GM19438 (cell line): ENCODE results near the gene SVIL.
"Not testable (repeated sequence)": the region's sequence is repeated elsewhere in the genome, so short reads cannot be mapped to it uniquely, and the experiment has no call there.

Experiments
- ATAC-seq: cut with Tn5 transposase; IDR thresholded peaks from one replicate; pipeline ENCODE4 v1.9.1; 2021; ENCODE audit warnings: low read depth; ENCODE audit not compliant: unreplicated experiment

Gene SVIL

DNA sequence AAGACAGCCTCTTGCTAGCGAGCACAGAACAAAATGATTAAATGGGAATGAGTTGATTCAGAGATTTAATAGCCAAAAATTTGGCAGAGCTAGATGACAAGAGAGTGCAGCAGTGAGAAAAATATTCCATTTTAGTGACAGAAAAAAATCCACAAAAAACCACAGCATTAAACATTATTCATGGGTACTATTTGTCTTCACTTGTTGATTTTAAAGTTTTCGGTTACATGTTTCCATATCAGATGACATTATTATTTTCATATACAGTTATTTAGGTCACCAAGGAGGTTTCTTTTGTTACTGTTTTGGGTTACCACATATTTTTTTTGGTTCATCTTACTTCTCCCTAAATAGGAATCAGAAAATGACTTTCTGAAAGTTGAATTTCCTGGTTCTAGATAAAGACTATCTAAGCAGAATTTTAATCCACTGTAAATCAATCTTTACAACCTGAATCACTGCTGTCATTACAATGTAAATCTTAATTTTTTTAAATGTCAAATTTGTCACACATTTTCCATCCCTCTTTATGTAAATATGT lies 87.9 kb downstream of the SVIL start:
- no peak for ATAC-seq

DNA sequence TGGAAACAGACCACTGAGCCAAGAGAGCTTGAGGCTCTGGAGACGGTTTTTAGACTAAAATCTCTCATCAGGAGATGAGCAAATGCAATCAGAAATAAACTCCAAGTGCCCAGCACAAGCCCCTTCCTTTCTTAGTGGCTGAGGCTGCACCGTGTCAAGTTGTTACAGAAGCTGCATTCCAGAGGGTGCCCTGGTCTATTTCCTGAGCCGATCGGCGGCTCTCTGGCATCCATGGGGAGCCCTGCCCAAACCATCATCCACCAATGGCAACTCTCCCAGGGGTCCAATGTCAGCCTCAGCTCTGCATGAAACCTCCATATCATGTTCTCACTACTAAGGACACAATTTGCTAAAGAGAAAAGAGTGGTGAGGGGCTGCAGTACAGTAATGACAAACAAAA lies 89.6 kb downstream of the SVIL start:
- no peak for ATAC-seq

DNA sequence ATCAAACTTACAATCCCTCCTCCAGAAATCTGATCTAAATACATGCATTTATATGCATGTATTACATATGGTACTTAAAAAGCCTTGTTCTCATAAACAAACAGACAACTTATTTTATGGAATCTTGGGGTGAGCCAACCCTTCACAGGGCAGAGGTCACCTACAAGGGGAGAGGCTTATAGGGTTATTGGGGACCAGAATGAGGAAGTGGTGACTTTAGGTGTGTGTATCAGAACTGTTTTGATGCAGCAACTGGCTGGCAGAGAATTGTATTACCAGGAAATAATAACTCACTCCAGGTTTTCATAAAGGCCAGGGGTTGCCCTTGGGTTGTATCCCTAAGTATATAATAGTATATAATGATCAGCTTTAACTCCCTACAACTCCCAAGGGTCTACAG lies 91.1 kb downstream of the SVIL start:
- ATAC-seq = no peak

DNA sequence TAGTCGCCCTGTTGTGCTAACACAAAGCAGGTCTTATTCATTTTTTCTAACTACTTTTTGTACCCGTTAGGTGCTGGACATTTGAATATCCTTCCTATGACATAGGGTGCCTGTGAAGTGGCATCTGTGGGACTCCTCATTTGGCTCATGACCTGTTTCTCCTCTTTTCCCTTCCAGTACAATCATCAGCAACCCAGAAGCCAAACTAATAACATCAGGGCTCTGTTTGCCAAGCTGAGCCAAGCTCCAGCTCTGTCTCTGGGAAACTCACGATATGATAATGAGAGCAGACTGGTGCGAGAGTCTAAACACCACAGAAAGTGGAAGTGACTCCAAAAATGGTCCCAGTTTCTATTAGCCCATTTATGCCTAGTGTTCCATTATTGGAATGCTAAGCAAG lies 92.0 kb downstream of the SVIL start:
- ATAC-seq = no peak

DNA sequence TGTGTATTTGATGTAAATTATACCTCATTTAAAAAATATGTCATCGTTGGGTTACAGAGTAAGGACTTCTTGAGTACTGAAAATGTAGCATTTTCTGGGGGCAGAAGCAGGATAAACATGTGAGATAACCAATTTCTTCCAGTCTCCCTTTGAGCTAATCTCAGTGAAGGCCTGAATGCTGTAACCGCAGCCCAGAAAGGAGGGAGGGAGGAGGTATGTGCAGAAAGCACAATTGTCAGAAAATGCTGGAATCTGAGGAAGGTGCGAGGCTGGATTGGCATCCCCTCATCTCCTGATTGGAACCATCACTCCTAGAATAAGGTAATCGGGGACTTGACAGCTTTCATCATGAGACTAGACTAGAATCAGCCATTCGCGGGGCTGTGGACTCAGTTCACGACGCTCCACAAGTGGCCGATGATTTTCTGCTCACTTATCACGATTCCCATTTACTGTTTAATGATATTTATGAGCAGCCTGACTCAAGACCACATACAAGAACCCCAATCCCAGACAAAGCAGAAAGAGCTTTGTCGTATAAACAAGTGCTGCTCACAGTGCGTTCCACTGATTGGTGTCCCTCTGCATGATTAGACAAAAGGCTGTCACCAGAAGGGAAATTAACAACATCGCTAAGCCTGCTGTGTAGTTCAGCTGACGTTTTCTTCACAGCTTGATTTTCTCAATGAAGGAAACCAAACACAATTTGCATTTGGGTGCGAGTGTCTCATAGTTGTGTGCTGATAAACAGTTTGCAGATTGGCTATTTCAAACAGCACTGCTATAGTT lies 93.2 kb downstream of the SVIL start:
- ATAC-seq = no peak

DNA sequence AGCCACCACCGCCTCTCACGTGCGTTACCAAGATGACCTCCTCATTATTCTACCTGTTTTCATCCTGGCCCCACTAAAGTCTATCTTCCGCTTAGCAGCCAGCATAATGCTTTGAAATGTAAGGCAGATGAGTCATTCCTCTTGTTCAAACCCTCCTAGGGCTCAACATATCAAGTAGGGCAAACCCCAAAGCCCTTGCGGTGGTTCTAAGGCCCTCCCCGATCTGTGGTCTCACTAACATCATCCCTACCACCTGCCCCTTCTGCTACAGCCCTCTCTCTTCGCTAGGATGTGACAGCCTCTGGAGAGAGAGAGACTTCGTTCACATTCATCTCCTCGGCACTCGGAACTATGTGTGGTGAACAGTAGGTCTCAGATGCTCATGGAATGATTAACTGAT lies 94.8 kb downstream of the SVIL start:
- no peak for ATAC-seq

DNA sequence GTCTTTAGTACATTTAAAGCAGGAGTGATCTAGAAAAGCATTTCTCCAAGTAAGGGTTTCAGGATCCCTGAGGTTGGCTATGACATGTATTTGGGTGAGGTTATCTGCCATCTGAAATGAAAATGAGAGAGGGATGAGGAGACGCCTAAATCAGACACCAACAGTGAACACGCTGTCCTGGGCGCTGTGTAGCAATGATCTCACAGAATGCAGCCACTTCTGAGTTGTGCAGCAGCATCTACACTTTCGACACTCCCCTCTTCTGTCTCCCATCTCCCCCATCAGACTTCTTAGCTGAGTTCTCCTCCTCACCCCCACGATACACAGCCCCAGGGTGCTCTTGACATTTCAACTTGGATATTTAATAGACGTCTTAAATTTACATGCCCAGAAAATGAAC lies 95.4 kb downstream of the SVIL start:
- no peak for ATAC-seq

DNA sequence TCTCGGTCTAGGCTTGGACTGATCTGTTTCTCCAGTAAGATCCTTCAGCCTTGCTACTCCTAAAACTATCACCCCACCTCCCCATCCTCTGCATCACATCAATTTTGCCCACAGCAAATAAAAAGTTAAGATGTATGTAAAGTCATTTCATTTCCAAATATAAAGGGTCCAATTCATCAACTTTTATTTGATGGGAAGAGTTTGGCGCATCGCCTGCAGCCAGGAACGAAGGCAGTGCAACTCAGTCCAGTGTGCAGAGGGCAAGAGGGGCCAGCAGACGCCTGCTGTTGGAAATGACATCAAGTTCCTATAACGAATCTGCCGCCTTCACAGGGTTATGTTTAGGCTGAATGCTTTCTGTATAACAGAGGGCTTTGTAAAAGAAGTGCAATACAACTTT lies 97.0 kb downstream of the SVIL start:
- ATAC-seq = no peak

DNA sequence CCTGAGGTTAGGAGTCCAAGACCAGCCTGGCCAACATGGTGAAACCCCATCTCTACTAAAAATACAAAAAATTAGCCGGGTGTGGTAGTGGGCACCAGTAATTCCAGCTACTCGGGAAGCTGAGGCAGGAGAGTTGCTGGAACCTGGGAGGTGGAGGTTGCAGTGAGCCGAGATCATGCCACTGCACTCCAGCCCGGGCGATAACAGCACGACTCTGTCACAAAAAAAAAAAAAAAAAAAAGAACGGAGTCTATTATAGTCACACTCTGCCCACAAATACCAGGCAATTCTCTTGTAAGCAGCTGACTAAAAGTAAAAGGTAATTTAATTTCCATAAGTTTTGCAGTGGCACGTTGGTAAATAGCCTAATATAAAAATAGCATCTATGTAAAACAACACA lies 98.1 kb downstream of the SVIL start:
- ATAC-seq = not testable (repeated sequence)

DNA sequence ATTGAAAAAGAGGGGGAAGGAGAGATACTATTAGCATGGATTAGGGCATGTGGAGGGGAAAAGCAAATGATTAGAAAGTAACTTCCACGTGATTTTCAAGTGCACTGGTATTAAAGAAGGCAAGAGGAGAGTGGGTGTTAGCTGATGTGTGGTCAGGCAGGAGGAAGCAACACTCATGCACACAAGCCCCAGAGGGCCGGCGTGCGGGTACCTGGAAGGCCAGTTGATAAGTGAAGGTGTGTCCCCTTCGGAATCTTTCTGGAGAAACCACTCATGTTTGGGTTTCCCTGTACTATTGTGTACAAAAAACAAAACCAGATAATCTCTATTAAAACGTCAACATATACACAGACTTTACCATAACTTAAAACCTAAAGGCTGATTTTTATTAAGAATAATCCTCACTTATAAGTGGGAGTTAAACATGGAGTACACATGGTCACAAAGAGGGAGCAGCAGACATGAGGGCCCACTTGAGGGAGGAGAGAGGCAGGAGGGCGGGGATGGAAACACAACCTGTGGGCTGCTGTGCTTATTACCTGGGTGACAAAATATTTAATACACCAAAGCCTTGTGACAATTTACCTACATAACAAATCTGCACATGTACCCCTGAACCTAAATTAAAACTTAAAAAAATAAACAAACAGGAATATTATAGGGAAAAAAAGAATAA lies 98.9 kb downstream of the SVIL start:
- no peak for ATAC-seq

DNA sequence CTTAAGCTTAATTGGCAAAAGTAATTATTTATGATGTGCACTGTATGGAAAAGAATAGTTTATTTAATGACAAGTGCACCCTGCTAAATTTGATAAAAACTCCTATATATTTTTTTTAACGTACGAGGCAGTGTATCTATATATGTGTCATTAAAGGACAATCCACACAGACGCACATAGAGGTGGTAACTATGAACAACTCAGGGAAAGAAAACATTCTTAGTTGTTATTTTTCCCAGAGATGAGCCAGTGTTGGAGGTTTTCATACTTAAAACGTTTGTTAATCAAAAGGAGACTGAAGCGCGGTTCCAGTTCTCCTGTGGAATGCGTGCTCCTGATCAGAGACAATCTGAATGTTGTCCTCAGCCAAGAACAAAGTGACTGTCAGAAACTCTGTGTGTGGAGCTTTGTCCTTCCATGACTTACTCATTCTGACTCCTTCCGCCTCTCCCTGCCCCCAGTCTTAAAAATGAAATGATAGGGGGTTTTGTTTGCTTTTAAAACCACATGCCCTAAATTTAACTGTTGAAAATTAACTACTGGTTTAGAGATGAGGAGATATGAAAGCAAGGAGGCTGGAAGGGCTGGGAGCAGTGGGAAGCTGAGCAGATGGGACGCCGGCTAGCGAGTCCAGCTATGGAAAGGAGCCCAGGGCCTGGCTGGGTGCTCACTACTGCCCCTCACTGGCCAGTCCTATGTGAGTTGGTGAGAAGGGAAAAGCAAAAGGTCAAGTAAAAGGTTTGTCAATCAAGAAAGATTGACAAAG lies 99.6 kb downstream of the SVIL start:
- ATAC-seq = no peak

DNA sequence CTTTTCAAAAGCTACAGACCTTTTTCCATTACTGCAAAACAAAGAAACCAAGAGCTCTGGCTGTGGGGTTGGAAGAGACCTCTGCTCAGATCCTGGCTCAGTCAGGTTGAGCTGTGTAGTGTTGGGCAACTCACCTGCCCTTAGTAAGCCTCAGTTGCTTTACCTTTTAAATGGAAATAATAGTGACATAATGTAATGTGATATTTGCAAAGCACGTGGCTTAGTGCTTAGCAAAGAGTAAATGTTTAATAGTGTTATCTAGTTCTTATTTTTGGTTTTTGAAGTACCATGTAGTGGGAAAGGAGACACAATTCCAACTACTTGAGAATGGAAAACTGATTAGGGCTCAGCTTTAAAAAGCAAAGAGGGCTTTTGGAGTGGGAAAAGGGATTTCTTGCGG lies 100.2 kb downstream of the SVIL start:
- no peak for ATAC-seq

DNA sequence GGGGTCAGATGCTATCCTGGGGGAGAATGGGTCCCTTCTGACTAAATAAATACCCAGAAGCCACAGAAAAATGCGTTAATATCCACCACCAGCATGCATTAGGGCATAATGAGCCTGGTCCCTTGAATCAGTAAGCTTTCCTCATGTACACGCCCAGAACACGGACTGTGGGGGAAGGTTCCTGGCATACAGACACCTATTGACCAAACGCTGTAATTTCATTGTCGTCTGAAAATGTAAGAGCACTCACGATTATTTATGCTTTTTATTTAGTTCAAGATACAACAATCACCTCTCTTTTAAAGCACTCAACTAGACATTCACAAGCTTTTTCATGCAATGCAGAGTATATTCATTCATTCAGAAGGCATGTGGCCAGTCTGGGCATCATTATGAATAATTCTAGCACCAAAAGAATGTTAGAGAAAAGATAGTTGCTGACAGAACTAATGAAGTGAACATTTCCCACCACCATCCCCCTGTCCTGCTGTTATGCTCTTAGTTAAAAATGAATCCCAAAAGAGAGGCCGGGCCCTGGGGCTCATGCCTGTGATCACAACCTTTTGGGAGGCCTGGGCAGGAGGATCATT lies 101.0 kb downstream of the SVIL start:
- ATAC-seq = no peak

DNA sequence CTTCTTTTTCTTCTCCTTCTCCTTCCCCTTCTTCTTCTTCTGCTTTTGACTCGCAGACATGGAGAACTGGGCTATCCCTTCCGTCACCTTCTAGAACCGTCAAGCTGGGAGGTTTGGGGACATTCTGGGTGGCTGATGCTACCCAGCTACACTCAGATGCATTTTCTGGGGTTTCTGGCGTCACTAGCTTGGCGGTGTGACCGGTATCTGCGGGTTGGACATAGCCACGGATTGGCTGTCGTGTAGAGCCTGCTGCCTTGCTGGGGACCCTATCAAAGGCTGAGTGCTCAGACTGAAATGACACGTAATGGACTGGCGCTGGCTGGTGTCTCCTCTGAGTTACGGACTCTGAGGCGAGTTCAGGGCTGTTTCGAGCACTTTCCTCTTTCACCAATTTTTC lies 101.7 kb downstream of the SVIL start:
- no peak for ATAC-seq

DNA sequence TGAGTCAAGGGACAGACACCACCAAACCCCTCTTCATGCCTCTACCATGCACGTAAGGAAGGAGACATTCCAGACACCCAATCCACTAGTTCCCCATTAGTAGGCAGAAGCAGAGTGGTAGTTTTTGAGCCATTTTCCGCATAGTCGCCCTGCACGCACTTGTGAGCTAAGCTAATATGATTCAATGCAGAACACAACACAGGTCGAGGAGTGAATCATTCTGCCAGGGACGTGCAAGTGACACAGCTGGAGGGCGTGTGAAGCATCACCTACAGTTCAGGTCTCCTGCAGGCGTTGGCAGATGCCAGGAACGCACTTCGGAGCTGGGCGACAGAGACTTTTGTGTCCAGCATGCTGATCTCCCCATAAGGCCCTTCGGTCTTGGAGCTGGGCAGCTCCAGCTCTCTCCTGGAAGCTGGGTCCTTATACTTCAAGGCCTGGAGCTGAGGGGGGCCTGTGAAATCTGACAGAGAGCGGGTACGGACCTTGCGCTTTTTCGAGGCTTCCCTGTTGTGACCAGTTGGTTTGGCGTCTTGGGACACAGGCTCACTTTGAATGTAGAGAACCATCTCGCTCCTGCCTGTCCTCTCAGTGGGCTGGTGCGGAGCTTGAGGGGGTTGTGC lies 102.4 kb downstream of the SVIL start:
- ATAC-seq = no peak

DNA sequence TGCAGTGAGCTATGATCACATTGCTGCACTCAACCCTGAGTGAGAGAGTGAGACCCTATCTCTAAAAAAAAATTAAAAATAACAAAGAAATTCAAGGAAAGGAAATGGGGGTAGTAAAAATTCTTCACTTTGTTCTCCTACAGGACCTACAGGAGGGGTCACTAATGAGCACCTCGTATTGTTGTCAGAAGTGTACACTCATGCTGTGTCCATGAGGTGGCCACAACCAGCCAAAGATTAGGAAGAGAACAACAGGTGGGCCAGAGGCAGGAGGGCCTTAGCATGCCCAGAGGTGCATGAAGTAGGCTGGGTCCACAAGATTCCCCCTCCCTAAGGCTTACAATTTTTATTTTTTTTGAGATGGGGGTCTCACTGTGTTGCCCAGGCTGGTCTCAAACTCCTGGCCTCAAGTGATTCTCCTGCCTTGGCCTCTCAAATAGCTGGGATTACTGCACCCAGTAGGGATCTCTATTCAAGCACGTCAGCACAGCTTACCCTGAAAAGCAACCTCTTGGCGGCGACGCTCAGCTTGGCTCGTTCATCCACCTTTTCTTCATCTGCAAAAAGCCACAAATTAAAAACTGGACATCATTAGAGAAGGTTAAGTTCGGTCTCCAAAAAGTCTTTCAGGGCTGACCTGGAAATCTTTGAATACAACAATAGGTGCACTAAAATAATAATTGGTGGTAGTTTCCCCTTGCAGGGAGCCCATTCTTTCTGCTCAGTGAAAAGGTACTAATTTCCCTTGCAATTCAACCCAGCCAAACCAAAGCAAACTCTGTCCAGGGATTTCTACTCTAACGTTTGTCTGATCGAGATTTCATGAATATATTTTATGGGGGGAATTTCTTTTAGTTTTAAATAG lies 104.4 kb downstream of the SVIL start:
- no peak for ATAC-seq

DNA sequence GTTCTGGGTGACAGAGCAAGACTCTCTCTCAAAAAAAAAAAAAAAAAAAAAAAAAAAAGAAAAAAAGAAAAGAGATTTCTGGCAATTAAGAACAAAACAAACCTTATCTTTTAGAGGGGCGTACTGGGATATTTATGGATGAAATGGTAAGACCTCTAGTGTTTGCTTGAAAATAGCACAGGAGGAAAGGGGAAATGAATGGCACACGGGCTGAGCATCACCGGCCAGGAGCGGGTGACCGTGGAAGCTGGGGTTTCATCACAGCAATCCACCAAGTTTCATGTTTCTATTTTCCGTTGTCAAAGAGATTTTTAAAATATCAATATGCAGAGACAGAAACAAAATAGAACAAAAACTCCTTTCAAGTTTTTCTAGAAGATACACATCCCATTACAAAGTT lies 105.6 kb downstream of the SVIL start:
- no peak for ATAC-seq

DNA sequence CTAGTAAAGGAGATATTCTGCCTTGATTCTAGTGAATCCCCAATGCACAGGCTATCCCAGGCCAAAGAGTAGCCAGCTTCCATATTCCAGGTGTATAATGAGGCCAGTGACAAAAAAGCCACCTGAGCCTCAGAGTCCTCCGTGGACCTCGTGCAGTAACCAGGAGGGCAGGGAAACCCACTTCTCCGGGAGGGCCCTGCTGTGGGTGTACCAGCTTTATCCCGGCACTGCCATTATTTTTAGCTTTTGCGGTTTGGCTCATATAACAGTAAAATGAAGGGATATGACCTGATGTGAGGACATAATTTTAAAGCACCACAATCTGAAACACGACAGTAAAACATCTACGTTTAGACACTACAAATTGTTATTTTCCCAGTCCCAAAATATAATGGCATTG lies 109.0 kb downstream of the SVIL start:
- ATAC-seq = no peak

DNA sequence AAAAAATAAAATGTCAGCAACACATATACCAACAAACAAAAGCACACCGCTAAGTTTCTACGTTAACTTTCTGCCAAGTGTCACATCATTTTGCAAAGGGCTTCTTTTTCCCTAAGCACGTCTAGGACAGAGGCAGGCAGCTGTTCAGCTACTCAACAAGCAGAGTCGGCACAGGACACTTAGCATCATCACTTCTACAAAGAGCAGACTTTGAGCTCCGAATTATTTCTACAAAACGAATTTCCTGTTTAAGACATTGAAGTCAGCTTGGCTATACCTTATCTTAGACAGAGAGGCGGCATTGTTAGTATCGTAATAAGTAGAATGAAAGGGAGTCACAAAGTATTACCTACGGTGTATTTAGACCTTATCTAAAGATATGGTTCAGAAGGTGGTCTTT lies 110.1 kb downstream of the SVIL start:
- ATAC-seq = no peak

DNA sequence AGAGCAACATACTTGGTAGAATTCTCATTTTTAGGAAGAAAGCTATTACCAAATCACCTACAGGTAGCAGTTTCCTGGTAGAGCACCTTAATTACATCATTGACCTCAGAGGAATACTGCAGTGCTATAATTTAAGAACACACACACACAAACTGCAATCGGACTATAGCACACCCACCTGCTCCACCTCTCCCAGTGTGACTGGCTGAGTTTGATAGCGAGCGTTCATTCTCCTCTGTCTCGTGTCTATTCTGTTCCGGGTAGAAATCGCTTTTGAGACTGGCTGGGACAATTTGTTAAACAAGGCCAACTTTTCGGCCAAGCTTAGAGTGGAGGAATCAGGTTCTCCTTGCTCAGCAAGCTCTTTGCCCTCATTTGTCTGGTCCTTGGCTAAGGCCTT lies 110.5 kb downstream of the SVIL start:
- ATAC-seq = no peak
